Gastroesophageal sphincter (tissue), 3 donors: ENCODE measurements around the gene PTPRO.

ENCODE experiments used
- POLR2A ChIP-seq, 2 donors: fragments of 450-650 bp; IDR thresholded peaks; one replicate each; pipeline ENCODE4 v1.6.1; 2017; ENCODE audit warnings: antibody characterized with exemption in 2 of 2, mild to moderate bottlenecking in 2 of 2, moderate library complexity in 1 of 2
- POLR2AphosphoS5 ChIP-seq: sonication (generic); formaldehyde crosslinking; IDR thresholded peaks from one replicate; pipeline ENCODE4 v1.6.1; 2017; ENCODE audit warnings: antibody characterized with exemption
- TF ChIP-seq, protein P1 (sequence below), 4 experiments: fragments of 200-600 bp in 2 of 4; fragments of 450-650 bp in 2 of 4; sonication (generic) in 1 of 4; IDR thresholded peaks; one replicate each; pipeline ENCODE4 v1.5.1; 2017 to 2019; ENCODE audit warnings: antibody characterized with exemption in 4 of 4, mild to moderate bottlenecking in 2 of 4, moderate library complexity in 2 of 4

DNA sequence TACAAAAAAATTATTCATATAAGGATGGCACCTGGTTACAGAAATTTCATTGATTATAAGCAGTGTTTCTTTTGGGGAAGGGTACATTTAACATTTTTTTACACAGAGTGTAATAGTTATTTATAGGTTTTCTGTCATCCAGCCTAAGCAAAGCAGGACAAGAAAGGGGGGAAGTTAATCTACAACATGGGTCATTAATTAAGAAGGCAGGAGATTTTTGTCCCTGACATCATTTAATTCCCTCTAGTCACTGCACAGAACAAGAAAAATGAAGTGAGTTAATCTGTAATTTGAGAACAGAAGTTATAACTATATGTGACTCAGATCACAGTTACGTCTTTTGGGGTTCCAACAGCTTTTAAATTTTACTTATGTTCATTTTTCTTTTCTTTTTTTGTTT lies 173.4 kb downstream of the PTPRO start:
- TF ChIP-seq POLR2A (IDR thresholded peaks at IDR 0.05) (no peak), POLR2AphosphoS5 (no peak)
- TF ChIP-seq, protein P1, sequence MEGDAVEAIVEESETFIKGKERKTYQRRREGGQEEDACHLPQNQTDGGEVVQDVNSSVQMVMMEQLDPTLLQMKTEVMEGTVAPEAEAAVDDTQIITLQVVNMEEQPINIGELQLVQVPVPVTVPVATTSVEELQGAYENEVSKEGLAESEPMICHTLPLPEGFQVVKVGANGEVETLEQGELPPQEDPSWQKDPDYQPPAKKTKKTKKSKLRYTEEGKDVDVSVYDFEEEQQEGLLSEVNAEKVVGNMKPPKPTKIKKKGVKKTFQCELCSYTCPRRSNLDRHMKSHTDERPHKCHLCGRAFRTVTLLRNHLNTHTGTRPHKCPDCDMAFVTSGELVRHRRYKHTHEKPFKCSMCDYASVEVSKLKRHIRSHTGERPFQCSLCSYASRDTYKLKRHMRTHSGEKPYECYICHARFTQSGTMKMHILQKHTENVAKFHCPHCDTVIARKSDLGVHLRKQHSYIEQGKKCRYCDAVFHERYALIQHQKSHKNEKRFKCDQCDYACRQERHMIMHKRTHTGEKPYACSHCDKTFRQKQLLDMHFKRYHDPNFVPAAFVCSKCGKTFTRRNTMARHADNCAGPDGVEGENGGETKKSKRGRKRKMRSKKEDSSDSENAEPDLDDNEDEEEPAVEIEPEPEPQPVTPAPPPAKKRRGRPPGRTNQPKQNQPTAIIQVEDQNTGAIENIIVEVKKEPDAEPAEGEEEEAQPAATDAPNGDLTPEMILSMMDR (IDR thresholded peaks at IDR 0.05): no peak
